Parathyroid adenoma (tissue), 2 donors: Measurements from ENCODE around the gene CAMSAP1.

Experiments
- H2AFZ ChIP-seq: fragments of 300-600 bp; sonication (generic); one replicate; pipeline ENCODE4 v1.7.0; 2017; ENCODE audit warnings: antibody characterized with exemption, mild to moderate bottlenecking
- H3K27ac ChIP-seq: fragments of 300-600 bp; sonication (generic); one replicate; pipeline ENCODE4 v1.7.0; 2017
- H3K27me3 ChIP-seq: fragments of 300-600 bp; sonication (generic); one replicate; pipeline ENCODE4 v1.7.0; 2017; ENCODE audit warnings: low read length; ENCODE audit not compliant: control insufficient read depth, insufficient read depth
- H3K36me3 ChIP-seq: fragments of 300-600 bp; sonication (generic); one replicate; pipeline ENCODE4 v1.7.0; 2017; ENCODE audit warnings: low read length; ENCODE audit not compliant: control insufficient read depth, insufficient read depth
- H3K4me1 ChIP-seq: fragments of 300-600 bp; sonication (generic); one replicate; pipeline ENCODE4 v1.7.0; 2017; ENCODE audit warnings: control low read depth
- H3K4me2 ChIP-seq: fragments of 300-600 bp; sonication (generic); one replicate; pipeline ENCODE4 v1.7.0; 2017; ENCODE audit warnings: low read length
- H3K4me3 ChIP-seq: fragments of 300-600 bp; sonication (generic); one replicate; pipeline ENCODE4 v1.7.0; 2017; ENCODE audit warnings: low read depth, low read length
- H3K79me2 ChIP-seq: fragments of 300-600 bp; sonication (generic); one replicate; pipeline ENCODE4 v1.7.0; 2017; ENCODE audit warnings: control low read depth
- H3K9ac ChIP-seq: fragments of 300-600 bp; sonication (generic); one replicate; pipeline ENCODE4 v1.7.0; 2017; ENCODE audit warnings: mild to moderate bottlenecking
- H3K9me3 ChIP-seq: fragments of 300-600 bp; sonication (generic); one replicate; pipeline ENCODE4 v1.7.0; 2017; ENCODE audit warnings: low read length; ENCODE audit not compliant: control insufficient read depth
- CTCF ChIP-seq: fragments of 300-600 bp; sonication (generic); IDR thresholded peaks from one replicate; pipeline ENCODE4 v1.7.0; 2017; ENCODE audit warnings: antibody characterized with exemption, mild to moderate bottlenecking
- donor health status: primary hyperparathyroidism.

CAMSAP1 gene

GRCh38 chr9:135827301-135827700 is 80.0 kb downstream of the CAMSAP1 start:
- Histone ChIP-seq H3K9me3 (no peaks in the 10 kb centered on the region), H3K4me1 (no peaks in the 10 kb centered on the region), H3K27ac (no peak overlapping the region), H2AFZ (no peak overlapping the region), H3K79me2 (no peaks in the 10 kb centered on the region), H3K4me3 (no peak overlapping the region), H3K27me3 (no peaks in the 10 kb centered on the region), H3K36me3 (no peaks in the 10 kb centered on the region), H3K9ac (no peak overlapping the region), H3K4me2 (no peak overlapping the region)
- no peak for TF ChIP-seq CTCF

GRCh38 chr9:135826188-135826545 is 81.2 kb downstream of the CAMSAP1 start:
- Histone ChIP-seq H3K27ac (no peak overlapping the region), H3K4me1 (no peaks in the 10 kb centered on the region), H3K4me3 (no peak overlapping the region)

GRCh38 chr9:135825435-135826187 is 81.7 kb downstream of the CAMSAP1 start:
- no peaks in the 10 kb centered on the region for H3K36me3 ChIP-seq

More at GRCh38 chr9:135826188-135826545, 81.2 kb downstream of the CAMSAP1 start:
- no peak for TF ChIP-seq CTCF
- Histone ChIP-seq H3K9me3 (no peaks in the 10 kb centered on the region), H3K79me2 (no peaks in the 10 kb centered on the region), H3K27me3 (no peaks in the 10 kb centered on the region), H3K9ac (no peak overlapping the region), H2AFZ (no peak overlapping the region), H3K4me2 (no peak overlapping the region), H3K36me3 (no peaks in the 10 kb centered on the region)

GRCh38 chr9:135823036-135823435 is 84.3 kb downstream of the CAMSAP1 start:
- Histone ChIP-seq H2AFZ (no peak overlapping the region), H3K9me3 (no peaks in the 10 kb centered on the region), H3K4me1 (no peaks in the 10 kb centered on the region), H3K27me3 (no peaks in the 10 kb centered on the region), H3K4me3 (no peak overlapping the region), H3K79me2 (no peaks in the 10 kb centered on the region), H3K36me3 (no peaks in the 10 kb centered on the region), H3K27ac (no peak overlapping the region), H3K9ac (no peak overlapping the region), H3K4me2 (no peak overlapping the region)
- TF ChIP-seq CTCF = no peak

More at GRCh38 chr9:135825435-135826187, 81.7 kb downstream of the CAMSAP1 start:
- Histone ChIP-seq H3K4me3 (no peak overlapping the region), H3K4me2 (no peak overlapping the region), H3K9me3 (no peaks in the 10 kb centered on the region), H3K27ac (no peak overlapping the region), H3K9ac (no peak overlapping the region), H3K79me2 (no peaks in the 10 kb centered on the region), H3K4me1 (no peaks in the 10 kb centered on the region), H2AFZ (no peak overlapping the region), H3K27me3 (no peaks in the 10 kb centered on the region)
- no peak for TF ChIP-seq CTCF

GRCh38 chr9:135822374-135822755 is 85.0 kb downstream of the CAMSAP1 start:
- H3K4me1 ChIP-seq = no peaks in the 10 kb centered on the region
- H3K9me3 ChIP-seq = no peaks in the 10 kb centered on the region
- TF ChIP-seq CTCF = no peak
- no peak overlapping the region for H3K4me3 ChIP-seq
- no peak overlapping the region for H3K4me2 ChIP-seq
- no peak overlapping the region for H3K27ac ChIP-seq
- no peaks in the 10 kb centered on the region for H3K36me3 ChIP-seq
- H3K79me2 ChIP-seq = no peaks in the 10 kb centered on the region
- H2AFZ ChIP-seq = no peak overlapping the region
- no peak overlapping the region for H3K9ac ChIP-seq
- no peaks in the 10 kb centered on the region for H3K27me3 ChIP-seq
